ENCODE results near the gene IL17RB.

IL17RB gene

GRCh38 chr3:53845881-53846133, 561 bp upstream of the IL17RB start:
- no peak for TF ChIP-seq CTCF (IDR thresholded peaks at IDR 0.05; ENCODE audit: borderline replicate concordance, insufficient read depth, low read depth, low read length)
- peak overlapping the region; percentile 66 for H3K4me3 ChIP-seq (ENCODE audit: low read depth, low read length)

GRCh38 chr3:53846851-53847155, 435 bp downstream of the IL17RB start:
- no peak for TF ChIP-seq CTCF (IDR thresholded peaks at IDR 0.05; ENCODE audit: borderline replicate concordance, insufficient read depth, low read depth, low read length)
- H3K4me3 ChIP-seq (ENCODE audit: low read depth, low read length) = peak overlapping the region; percentile 66

- H3K4me3 ChIP-seq (ENCODE audit: low read depth, low read length) = no peak overlapping the region
- TF ChIP-seq CTCF (IDR thresholded peaks at IDR 0.05; ENCODE audit: borderline replicate concordance, insufficient read depth, low read depth, low read length) = no peak
Measured at GRCh38 chr3:53849916-53850315, 3.5 kb downstream of the IL17RB start.

GRCh38 chr3:53850895-53851294, 4.5 kb downstream of the IL17RB start:
- H3K4me3 ChIP-seq (ENCODE audit: low read depth, low read length) = no peak overlapping the region
- TF ChIP-seq CTCF (IDR thresholded peaks at IDR 0.05; ENCODE audit: borderline replicate concordance, insufficient read depth, low read depth, low read length) = no peak

- no peak for TF ChIP-seq CTCF (IDR thresholded peaks at IDR 0.05; ENCODE audit: borderline replicate concordance, insufficient read depth, low read depth, low read length)
- no peak overlapping the region for H3K4me3 ChIP-seq (ENCODE audit: low read depth, low read length)
Measured at GRCh38 chr3:53856964-53857363, 10.6 kb downstream of the IL17RB start.

- H3K4me3 ChIP-seq (ENCODE audit: low read depth, low read length) = no peak overlapping the region
- no peak for TF ChIP-seq CTCF (IDR thresholded peaks at IDR 0.05; ENCODE audit: borderline replicate concordance, insufficient read depth, low read depth, low read length)
Measured at GRCh38 chr3:53858096-53858741, 11.9 kb downstream of the IL17RB start.

GRCh38 chr3:53859178-53859577, 12.8 kb downstream of the IL17RB start:
- no peak for TF ChIP-seq CTCF (IDR thresholded peaks at IDR 0.05; ENCODE audit: borderline replicate concordance, insufficient read depth, low read depth, low read length)
- H3K4me3 ChIP-seq (ENCODE audit: low read depth, low read length) = no peak overlapping the region

All from GM12875 (cell line).